A549 (cell line): ENCODE measurements around the gene DNAH7.

Experiments used
- CEBPB ChIP-seq, 2 experiments: fragments of >200 bp in 1 of 2; sonication (Bioruptor Twin) in 1 of 2; formaldehyde crosslinking in 1 of 2; IDR thresholded peaks; 2 replicates each; pipeline ENCODE4 v1.6.1; 2012 to 2016
- EP300 ChIP-seq, 2 experiments: fragments of >200 bp; sonication (Bioruptor Twin); formaldehyde crosslinking; IDR thresholded peaks; 2 replicates in 1 of 2; 3 replicates in 1 of 2; pipeline ENCODE4 v1.6.1; 2016 to 2017
- ESRRA ChIP-seq: fragments of 150-350 bp; IDR thresholded peaks from 2 replicates; pipeline ENCODE4 v1.6.1; 2014; ENCODE audit warnings: mild to moderate bottlenecking, low read length, borderline replicate concordance
- HOXB5 ChIP-seq: fragments of 250-450 bp; sonication (Bioruptor Pico); IDR thresholded peaks from 2 replicates; pipeline ENCODE4 v1.5.0; 2020; ENCODE audit warnings: mild to moderate bottlenecking, moderate library complexity
- MYC ChIP-seq: IDR thresholded peaks from 2 replicates; pipeline ENCODE4 v1.6.1; 2012; ENCODE audit warnings: mild to moderate bottlenecking, inconsistent platforms, low read length, improper control_type of control experiment, borderline replicate concordance
- POLR2A ChIP-seq: IDR thresholded peaks from 2 replicates; pipeline ENCODE4 v1.6.1; 2012; ENCODE audit warnings: mild to moderate bottlenecking, low read length
- ZFP36 ChIP-seq: fragments of 450-650 bp; IDR thresholded peaks from 2 replicates; pipeline ENCODE4 v1.6.1; 2014; ENCODE audit warnings: borderline replicate concordance; ENCODE audit not compliant: partially characterized antibody
- TF ChIP-seq, protein P1 (sequence below): fragments of 450-650 bp; IDR thresholded peaks from 2 replicates; pipeline ENCODE4 v1.6.1; 2014; ENCODE audit warnings: antibody characterized with exemption
- TF ChIP-seq, protein P2 (sequence below): fragments of >200 bp; sonication (Bioruptor Twin); formaldehyde crosslinking; IDR thresholded peaks from 3 replicates; pipeline ENCODE4 v1.5.1; 2016
- TF ChIP-seq, protein P3 (sequence below): fragments of 250-450 bp; sonication (Bioruptor Pico); IDR thresholded peaks from 2 replicates; pipeline ENCODE4 v1.5.0; 2021; ENCODE audit warnings: mild to moderate bottlenecking, moderate library complexity, borderline replicate concordance

DNA sequence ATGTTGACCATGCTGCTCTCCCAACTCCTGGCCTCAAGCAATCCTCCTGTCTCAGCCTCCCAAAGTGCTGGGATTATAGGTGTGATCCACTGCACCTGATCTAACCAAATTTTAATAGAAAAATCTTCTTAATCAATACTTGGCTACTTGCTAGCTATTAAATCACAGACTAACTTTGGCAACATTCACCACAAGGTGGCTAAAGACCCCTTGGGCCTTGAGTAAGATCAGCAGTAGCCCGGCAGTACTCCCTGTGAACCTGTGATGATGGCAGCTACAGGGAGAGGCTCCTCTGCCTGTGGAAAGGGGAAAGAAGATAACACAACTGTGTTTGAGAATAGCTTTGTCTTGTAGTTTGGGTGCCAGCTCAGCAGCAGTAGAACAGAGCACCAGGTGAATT lies 308.8 kb downstream of the DNAH7 start:
- TF ChIP-seq CEBPB (IDR thresholded peaks at IDR 0.05) (no peak), ZFP36 (no peak), POLR2A (no peak), EP300 (IDR thresholded peaks at IDR 0.05) (no peak), MYC (no peak), ESRRA (no peak), HOXB5 (CRISPR knock-in tag) (no peak)
- TF ChIP-seq, protein P1, sequence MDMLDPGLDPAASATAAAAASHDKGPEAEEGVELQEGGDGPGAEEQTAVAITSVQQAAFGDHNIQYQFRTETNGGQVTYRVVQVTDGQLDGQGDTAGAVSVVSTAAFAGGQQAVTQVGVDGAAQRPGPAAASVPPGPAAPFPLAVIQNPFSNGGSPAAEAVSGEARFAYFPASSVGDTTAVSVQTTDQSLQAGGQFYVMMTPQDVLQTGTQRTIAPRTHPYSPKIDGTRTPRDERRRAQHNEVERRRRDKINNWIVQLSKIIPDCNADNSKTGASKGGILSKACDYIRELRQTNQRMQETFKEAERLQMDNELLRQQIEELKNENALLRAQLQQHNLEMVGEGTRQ = no peak
- TF ChIP-seq, protein P2, sequence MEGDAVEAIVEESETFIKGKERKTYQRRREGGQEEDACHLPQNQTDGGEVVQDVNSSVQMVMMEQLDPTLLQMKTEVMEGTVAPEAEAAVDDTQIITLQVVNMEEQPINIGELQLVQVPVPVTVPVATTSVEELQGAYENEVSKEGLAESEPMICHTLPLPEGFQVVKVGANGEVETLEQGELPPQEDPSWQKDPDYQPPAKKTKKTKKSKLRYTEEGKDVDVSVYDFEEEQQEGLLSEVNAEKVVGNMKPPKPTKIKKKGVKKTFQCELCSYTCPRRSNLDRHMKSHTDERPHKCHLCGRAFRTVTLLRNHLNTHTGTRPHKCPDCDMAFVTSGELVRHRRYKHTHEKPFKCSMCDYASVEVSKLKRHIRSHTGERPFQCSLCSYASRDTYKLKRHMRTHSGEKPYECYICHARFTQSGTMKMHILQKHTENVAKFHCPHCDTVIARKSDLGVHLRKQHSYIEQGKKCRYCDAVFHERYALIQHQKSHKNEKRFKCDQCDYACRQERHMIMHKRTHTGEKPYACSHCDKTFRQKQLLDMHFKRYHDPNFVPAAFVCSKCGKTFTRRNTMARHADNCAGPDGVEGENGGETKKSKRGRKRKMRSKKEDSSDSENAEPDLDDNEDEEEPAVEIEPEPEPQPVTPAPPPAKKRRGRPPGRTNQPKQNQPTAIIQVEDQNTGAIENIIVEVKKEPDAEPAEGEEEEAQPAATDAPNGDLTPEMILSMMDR = no peak
- TF ChIP-seq, protein P3, sequence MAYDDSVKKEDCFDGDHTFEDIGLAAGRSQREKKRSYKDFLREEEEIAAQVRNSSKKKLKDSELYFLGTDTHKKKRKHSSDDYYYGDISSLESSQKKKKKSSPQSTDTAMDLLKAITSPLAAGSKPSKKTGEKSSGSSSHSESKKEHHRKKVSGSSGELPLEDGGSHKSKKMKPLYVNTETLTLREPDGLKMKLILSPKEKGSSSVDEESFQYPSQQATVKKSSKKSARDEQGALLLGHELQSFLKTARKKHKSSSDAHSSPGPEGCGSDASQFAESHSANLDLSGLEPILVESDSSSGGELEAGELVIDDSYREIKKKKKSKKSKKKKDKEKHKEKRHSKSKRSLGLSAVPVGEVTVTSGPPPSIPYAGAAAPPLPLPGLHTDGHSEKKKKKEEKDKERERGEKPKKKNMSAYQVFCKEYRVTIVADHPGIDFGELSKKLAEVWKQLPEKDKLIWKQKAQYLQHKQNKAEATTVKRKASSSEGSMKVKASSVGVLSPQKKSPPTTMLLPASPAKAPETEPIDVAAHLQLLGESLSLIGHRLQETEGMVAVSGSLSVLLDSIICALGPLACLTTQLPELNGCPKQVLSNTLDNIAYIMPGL = no peak
